Activated CD8-positive, alpha-beta T cell treated with anti-CD3 and anti-CD28 coated beads for 36 hours (primary cell): ENCODE results near the gene FAF1. TPM values are rescaled to one million over a fixed set of nuclear protein-coding genes. Genes with fewer than 3 reads are reported as not detected.
A peak's percentile ranks its signal among the peaks of the same experiment; 100 is the strongest.
"Not testable (repeated sequence)": the region's sequence is repeated elsewhere in the genome, so short reads cannot be mapped to it uniquely, and the experiment has no call there.

Experiments used
- ATAC-seq: fragments of 200-7000 bp; cut with Tn5 transposase; one replicate; pipeline ENCODE4 v1.10.0; 2021; ENCODE audit warnings: mild to moderate bottlenecking, moderate library complexity
- CTCF ChIA-PET: fragments of 350-600 bp; sonication (Branson Sonifier 250); formaldehyde crosslinking; loops from one replicate; lab custom pipeline; 2021; ENCODE audit warnings: antibody characterized with exemption; lab: Charles Lee
- POLR2A ChIA-PET: fragments of 350-600 bp; sonication (Branson Sonifier 250); formaldehyde crosslinking; loops from one replicate; lab custom pipeline; 2021; ENCODE audit warnings: antibody characterized with exemption; lab: Charles Lee
- DNase-seq: peaks from one replicate; pipeline ENCODE4 v3.0.0-alpha.2; 2020
- H3K27ac Mint-ChIP-seq: one replicate; pipeline ENCODE4 v1.8.0; 2021; ENCODE audit warnings: mild to moderate bottlenecking, mixed read lengths
- H3K27me3 Mint-ChIP-seq: one replicate; pipeline ENCODE4 v1.8.0; 2021; ENCODE audit warnings: mixed read lengths
- H3K36me3 Mint-ChIP-seq: one replicate; pipeline ENCODE4 v1.8.0; 2021; ENCODE audit warnings: low read depth, mixed read lengths
- H3K4me1 Mint-ChIP-seq: one replicate; pipeline ENCODE4 v1.8.0; 2021; ENCODE audit warnings: low read depth, mixed read lengths
- H3K4me3 Mint-ChIP-seq: one replicate; pipeline ENCODE4 v1.8.0; 2021; ENCODE audit warnings: mild to moderate bottlenecking, moderate library complexity, mixed read lengths
- H3K9me3 Mint-ChIP-seq: one replicate; pipeline ENCODE4 v1.8.0; 2021; ENCODE audit warnings: mixed read lengths
- CTCF ChIP-seq: fragments of 200-600 bp; IDR thresholded peaks from one replicate; pipeline ENCODE4 v1.8.0; 2022; ENCODE audit warnings: antibody characterized with exemption, mild to moderate bottlenecking
- intact Hi-C: fragments of 100-400 bp; cut with micrococcal nuclease; formaldehyde crosslinking; loops from one replicate; pipeline ENCODE4 v1.10.0; 2022
- total RNA-seq, 2 experiments: library from RNA; stranded (reverse); gene quantifications; one replicate each; pipeline ENCODE4 v1.2.3, GENCODE V29; 2021

FAF1 gene
- total RNA-seq, 2 experiments from 2014 or later, result 82.2 to 87.0 TPM

- intact Hi-C loops, result no loop called here
- H3K27ac Mint-ChIP-seq, result no peak overlapping the region
These were observed 209.9 kb downstream of the FAF1 start for GRCh38 chr1:50750021-50750619.

GRCh38 chr1:50747394-50747793 lies 212.7 kb downstream of the FAF1 start:
- H3K4me1 Mint-ChIP-seq, result no peaks in the 10 kb centered on the region
- ChIA-PET CTCF (no interaction called here), POLR2A (no interaction called here)
- H3K27ac Mint-ChIP-seq, result no peak overlapping the region
- ATAC-seq, result no peak
- no peak for DNase-seq
- no peaks in the 10 kb centered on the region for H3K9me3 Mint-ChIP-seq
- no peak overlapping the region for H3K4me3 Mint-ChIP-seq
- peaks cover 24% of the 10 kb centered on the region for H3K36me3 Mint-ChIP-seq
- intact Hi-C loops, result no loop called here
- TF ChIP-seq CTCF, result no peak
- no peaks in the 10 kb centered on the region for H3K27me3 Mint-ChIP-seq

More at GRCh38 chr1:50750021-50750619, 209.9 kb downstream of the FAF1 start:
- ChIA-PET CTCF (interaction anchor here (1.4 to 1.7 kb wide), 2 partner anchors 439 kb away, joined by 4 to 5 read pairs; no protein-coding TSS in a partner anchor), POLR2A (no interaction called here)
- no peak for TF ChIP-seq CTCF
- Mint-ChIP-seq H3K36me3 (peaks cover 19% of the 10 kb centered on the region), H3K4me3 (no peak overlapping the region), H3K9me3 (peaks cover 3% of the 10 kb centered on the region), H3K27me3 (no peaks in the 10 kb centered on the region), H3K4me1 (peaks cover 2% of the 10 kb centered on the region)
- peak; percentile 9 for DNase-seq
- ATAC-seq, result no peak

GRCh38 chr1:50742523-50742922 lies 217.5 kb downstream of the FAF1 start:
- Mint-ChIP-seq H3K36me3 (peaks cover 29% of the 10 kb centered on the region), H3K9me3 (no peaks in the 10 kb centered on the region), H3K27me3 (no peaks in the 10 kb centered on the region), H3K27ac (no peak overlapping the region), H3K4me1 (no peaks in the 10 kb centered on the region), H3K4me3 (no peak overlapping the region)
- ChIA-PET CTCF (interaction anchor here (1.5 kb wide), 1 partner anchor 32 kb away, joined by 5 read pairs; no protein-coding TSS in a partner anchor), POLR2A (no interaction called here)
- DNase-seq (no peak), ATAC-seq (no peak)
- intact Hi-C loops, result no loop called here
- no peak for TF ChIP-seq CTCF

- POLR2A ChIA-PET, result no interaction called here
- TF ChIP-seq CTCF, result no peak
- Mint-ChIP-seq H3K27ac (no peak overlapping the region), H3K4me1 (no peaks in the 10 kb centered on the region), H3K27me3 (no peaks in the 10 kb centered on the region), H3K36me3 (peaks cover 20% of the 10 kb centered on the region), H3K4me3 (no peak overlapping the region), H3K9me3 (no peaks in the 10 kb centered on the region)
- CTCF ChIA-PET, result no interaction called here
- intact Hi-C loops, result no loop called here
- no peak for ATAC-seq
- DNase-seq, result no peak
These were observed 220.9 kb downstream of the FAF1 start for GRCh38 chr1:50739125-50739524.

- no peak for DNase-seq
- Mint-ChIP-seq H3K4me3 (no peak overlapping the region), H3K36me3 (peaks cover 10% of the 10 kb centered on the region), H3K27me3 (no peaks in the 10 kb centered on the region), H3K4me1 (peaks cover 4% of the 10 kb centered on the region), H3K27ac (no peak overlapping the region), H3K9me3 (no peaks in the 10 kb centered on the region)
- CTCF ChIA-PET, result interaction anchor here (1.2 to 1.5 kb wide), 3 partner anchors 10 to 37 kb away, joined by 3 to 4 read pairs (median 3); no protein-coding TSS in a partner anchor
- intact Hi-C loops, result no loop called here
- POLR2A ChIA-PET, result interaction anchor here (1.0 kb wide), 1 partner anchor 10 kb away, joined by 3 read pairs; no protein-coding TSS in a partner anchor
- peak; percentile 55 for TF ChIP-seq CTCF
- no peak for ATAC-seq
These were observed 224.6 kb downstream of the FAF1 start for GRCh38 chr1:50735443-50735842.

- Mint-ChIP-seq H3K4me1 (peaks cover 22% of the 10 kb centered on the region), H3K36me3 (peaks cover 24% of the 10 kb centered on the region)
- H3K4me3 Mint-ChIP-seq, POLR2A ChIA-PET, ATAC-seq, H3K27ac Mint-ChIP-seq, H3K9me3 Mint-ChIP-seq, DNase-seq, intact Hi-C loops, H3K27me3 Mint-ChIP-seq: not testable (repeated sequence)
- CTCF ChIA-PET, result interaction anchor here (0.9 to 1.7 kb wide), 3 partner anchors 18 to 47 kb away, joined by 3 to 5 read pairs (median 3); no protein-coding TSS in a partner anchor
These were observed 232.5 kb downstream of the FAF1 start for GRCh38 chr1:50727578-50727977.
